Measurements from ENCODE around the gene MICAL3. TPM values are rescaled to one million over a fixed set of nuclear protein-coding genes. Genes with fewer than 3 reads are reported as not detected.

MICAL3 gene
- total RNA-seq, 4 donors from 2014 or later, result 45.2 to 56.3 (median 46.3) TPM

DNA sequence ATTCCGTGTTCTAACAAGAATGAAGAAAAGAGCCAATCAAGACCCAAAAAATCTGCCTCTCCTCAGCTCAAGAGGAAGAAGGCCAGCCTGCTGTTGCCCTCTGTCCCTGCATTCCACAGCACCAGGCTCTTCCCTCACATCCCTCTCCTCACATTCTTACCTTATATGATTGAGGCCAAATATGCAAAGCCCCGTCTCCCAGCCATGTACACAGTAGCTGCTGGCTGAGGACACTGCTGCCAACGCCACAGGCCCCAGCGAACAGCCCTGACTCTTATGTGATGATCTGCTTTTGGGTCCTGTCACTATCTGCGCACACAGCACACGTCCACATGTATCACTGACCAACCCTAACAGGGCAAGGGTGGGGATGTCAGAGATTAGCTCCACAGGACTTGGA, 60.2 kb downstream of the MICAL3 start:
- Histone ChIP-seq H3K36me3 (no peaks in the 10 kb centered on the region), H3K27me3 (no peaks in the 10 kb centered on the region), H3K4me3 (no peak overlapping the region), H3K4me1 (peaks cover 0 to 47% (median 9%) of the 10 kb centered on the region in 4 donors), H3K27ac (peak overlapping the region in 2 of 4 donors; percentile 17 to 32), H3K9me3 (no peaks in the 10 kb centered on the region)
- DNase-seq (ENCODE audit: low spot score in 2 of 2), result no peak
- TF ChIP-seq, protein P1, sequence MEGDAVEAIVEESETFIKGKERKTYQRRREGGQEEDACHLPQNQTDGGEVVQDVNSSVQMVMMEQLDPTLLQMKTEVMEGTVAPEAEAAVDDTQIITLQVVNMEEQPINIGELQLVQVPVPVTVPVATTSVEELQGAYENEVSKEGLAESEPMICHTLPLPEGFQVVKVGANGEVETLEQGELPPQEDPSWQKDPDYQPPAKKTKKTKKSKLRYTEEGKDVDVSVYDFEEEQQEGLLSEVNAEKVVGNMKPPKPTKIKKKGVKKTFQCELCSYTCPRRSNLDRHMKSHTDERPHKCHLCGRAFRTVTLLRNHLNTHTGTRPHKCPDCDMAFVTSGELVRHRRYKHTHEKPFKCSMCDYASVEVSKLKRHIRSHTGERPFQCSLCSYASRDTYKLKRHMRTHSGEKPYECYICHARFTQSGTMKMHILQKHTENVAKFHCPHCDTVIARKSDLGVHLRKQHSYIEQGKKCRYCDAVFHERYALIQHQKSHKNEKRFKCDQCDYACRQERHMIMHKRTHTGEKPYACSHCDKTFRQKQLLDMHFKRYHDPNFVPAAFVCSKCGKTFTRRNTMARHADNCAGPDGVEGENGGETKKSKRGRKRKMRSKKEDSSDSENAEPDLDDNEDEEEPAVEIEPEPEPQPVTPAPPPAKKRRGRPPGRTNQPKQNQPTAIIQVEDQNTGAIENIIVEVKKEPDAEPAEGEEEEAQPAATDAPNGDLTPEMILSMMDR (IDR thresholded peaks at IDR 0.05), result no peak
- TF ChIP-seq POLR2A (IDR thresholded peaks at IDR 0.05) (no peak), EP300 (IDR thresholded peaks at IDR 0.05) (no peak)
- 55 to 61% methylated on average over 6 of the region's 6 CpGs for WGBS, 2 donors

DNA sequence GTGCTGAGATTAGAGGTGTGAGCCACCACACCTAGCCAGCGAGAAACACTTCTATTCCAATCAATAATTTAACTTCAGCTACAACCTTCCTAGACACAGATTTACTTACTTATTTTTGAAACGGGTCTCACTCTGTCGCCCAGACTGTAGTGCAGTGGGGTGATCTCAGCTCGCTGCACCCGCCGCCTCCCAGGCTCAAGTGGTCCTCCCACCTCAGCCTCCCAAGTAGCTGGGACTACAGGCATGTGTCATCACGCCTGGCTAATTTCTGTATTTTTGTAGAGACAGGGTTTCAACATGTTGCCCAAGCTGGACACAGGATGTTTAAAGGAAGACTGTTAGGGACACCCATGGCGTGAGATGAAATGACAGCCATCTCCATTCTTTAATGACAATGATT, 61.3 kb downstream of the MICAL3 start:
- TF ChIP-seq POLR2A (IDR thresholded peaks at IDR 0.05) (no peak), EP300 (IDR thresholded peaks at IDR 0.05) (no peak)
- TF ChIP-seq, protein P1 (IDR thresholded peaks at IDR 0.05), result no peak
- no peak overlapping the region for H3K27ac ChIP-seq
- H3K4me3 ChIP-seq, result no peak overlapping the region
- no peaks in the 10 kb centered on the region for H3K27me3 ChIP-seq
- no peaks in the 10 kb centered on the region for H3K9me3 ChIP-seq
- H3K4me1 ChIP-seq, result peaks cover 0 to 46% (median 9%) of the 10 kb centered on the region in 4 donors
- no peaks in the 10 kb centered on the region for H3K36me3 ChIP-seq
- WGBS, 2 donors, result 83 to 91% methylated on average over 8 of the region's 8 CpGs
- DNase-seq (ENCODE audit: low spot score in 2 of 2), result no peak

DNA sequence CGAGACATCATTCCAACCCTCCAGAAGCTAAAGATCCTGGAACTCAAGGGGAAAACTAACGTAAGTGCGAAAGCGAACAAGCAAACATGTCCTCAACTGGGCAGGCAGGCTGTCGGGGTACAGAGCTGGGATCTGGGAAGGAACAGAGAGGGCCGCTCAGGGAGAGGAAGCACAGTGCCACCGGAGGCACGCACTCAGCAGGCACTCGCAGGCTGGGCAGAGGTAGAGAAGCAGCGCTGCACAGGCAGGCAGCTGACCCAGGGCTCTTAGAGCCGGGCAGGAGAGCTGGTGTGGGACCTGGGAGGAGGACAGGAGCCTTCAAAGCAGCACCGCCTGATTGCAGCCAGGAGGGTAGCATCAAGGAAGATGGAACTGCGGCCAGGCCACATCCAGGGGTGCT, 62.2 kb downstream of the MICAL3 start:
- Histone ChIP-seq H3K9me3 (no peaks in the 10 kb centered on the region), H3K27me3 (no peaks in the 10 kb centered on the region), H3K36me3 (no peaks in the 10 kb centered on the region), H3K27ac (no peak overlapping the region), H3K4me3 (no peak overlapping the region), H3K4me1 (peaks cover 0 to 46% (median 9%) of the 10 kb centered on the region in 4 donors)
- no peak for DNase-seq (ENCODE audit: low spot score in 2 of 2)
- WGBS, 2 donors, result 93 to 96% methylated on average over 13 of the region's 13 CpGs
- TF ChIP-seq, protein P1 (IDR thresholded peaks at IDR 0.05), result no peak
- no peak for TF ChIP-seq EP300 (IDR thresholded peaks at IDR 0.05)
- no peak for TF ChIP-seq POLR2A (IDR thresholded peaks at IDR 0.05)

DNA sequence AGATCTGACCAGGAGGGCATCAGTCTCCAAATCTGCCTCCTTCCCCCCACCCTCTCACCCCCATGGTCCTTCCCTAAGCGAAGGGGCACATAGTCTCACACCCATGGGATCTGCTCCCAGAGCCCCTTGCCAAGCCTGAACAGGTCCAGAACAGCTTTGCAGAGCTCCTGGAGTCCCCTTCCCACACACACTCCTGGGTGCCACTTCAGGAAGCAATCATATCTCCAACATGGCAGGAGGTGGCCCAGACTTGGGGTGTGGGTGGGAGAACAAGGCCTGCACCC, 63.0 kb downstream of the MICAL3 start:
- Histone ChIP-seq H3K9me3 (no peaks in the 10 kb centered on the region), H3K4me1 (peaks cover 0 to 41% (median 9%) of the 10 kb centered on the region in 4 donors), H3K27me3 (no peaks in the 10 kb centered on the region), H3K36me3 (no peaks in the 10 kb centered on the region), H3K4me3 (no peak overlapping the region), H3K27ac (no peak overlapping the region)
- 89 to 100% methylated on average over 1 of the region's 1 CpG for WGBS, 2 donors
- no peak for TF ChIP-seq EP300 (IDR thresholded peaks at IDR 0.05)
- TF ChIP-seq POLR2A (IDR thresholded peaks at IDR 0.05), result no peak
- TF ChIP-seq, protein P1 (IDR thresholded peaks at IDR 0.05), result no peak
- no peak for DNase-seq (ENCODE audit: low spot score in 2 of 2)

DNA sequence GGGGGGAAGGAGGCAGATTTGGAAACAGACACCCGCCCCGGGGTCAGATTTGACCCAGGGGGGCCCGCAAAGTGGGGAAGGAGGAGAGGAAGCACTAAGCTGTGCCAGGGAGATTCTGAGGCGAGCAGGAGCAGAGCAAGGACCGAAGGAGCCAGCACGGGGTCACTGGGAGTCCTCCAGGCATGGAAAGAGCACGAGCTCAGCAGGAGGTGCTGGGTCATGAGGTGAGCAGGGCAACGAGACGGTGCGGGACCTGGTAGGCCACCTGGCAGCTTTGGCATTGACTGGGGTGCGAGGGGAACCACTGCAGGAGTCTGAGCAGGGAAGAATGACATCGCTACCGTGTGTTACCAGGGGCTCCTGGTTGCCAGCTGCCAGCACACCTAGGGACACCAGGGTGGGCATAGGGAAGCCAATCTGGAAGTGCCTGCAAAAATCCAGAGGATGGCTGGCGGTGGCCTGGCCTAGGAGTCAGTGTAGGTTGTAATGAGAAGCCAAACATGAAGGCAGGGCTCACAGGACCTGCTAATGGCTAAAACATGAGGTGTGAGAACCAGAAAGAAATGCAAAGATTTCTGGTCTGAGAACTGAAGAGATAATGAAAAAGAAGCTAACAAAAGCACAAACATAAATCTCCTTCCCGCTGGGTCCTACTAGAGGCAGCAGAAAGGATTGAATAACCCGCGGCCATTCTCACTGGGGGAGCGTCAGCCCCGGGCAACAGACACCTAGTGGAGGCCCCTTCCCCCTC, 63.5 kb downstream of the MICAL3 start:
- Histone ChIP-seq H3K36me3 (no peaks in the 10 kb centered on the region), H3K27ac (no peak overlapping the region), H3K4me1 (peaks cover 0 to 39% (median 9%) of the 10 kb centered on the region in 4 donors), H3K27me3 (no peaks in the 10 kb centered on the region), H3K9me3 (no peaks in the 10 kb centered on the region), H3K4me3 (no peak overlapping the region)
- no peak for DNase-seq (ENCODE audit: low spot score in 2 of 2)
- 76 to 80% methylated on average over 19 of the region's 19 CpGs for WGBS, 2 donors
- TF ChIP-seq, protein P1 (IDR thresholded peaks at IDR 0.05), result no peak
- TF ChIP-seq EP300 (IDR thresholded peaks at IDR 0.05), result no peak
- TF ChIP-seq POLR2A (IDR thresholded peaks at IDR 0.05), result no peak

Measured in tibial nerve (tissue), 4 donors.